H1 (cell line): ENCODE data around the gene SLC44A1. TPM values are rescaled to one million over a fixed set of nuclear protein-coding genes. Genes with fewer than 3 reads are reported as not detected.

Experiments
- CTCF ChIA-PET: fragments of 300-600 bp; sonication (Branson Sonifier 250); formaldehyde crosslinking; loops from one replicate; lab custom pipeline; 2021; ENCODE audit not compliant: partially characterized antibody; lab: Charles Lee
- POLR2A ChIA-PET: fragments of 300-600 bp; sonication (Branson Sonifier 250); formaldehyde crosslinking; loops from one replicate; lab custom pipeline; 2021; ENCODE audit warnings: inconsistent platforms; ENCODE audit not compliant: partially characterized antibody; lab: Charles Lee
- DNase-seq, 2 experiments: peaks; one replicate each; pipeline versions ENCODE4 v3.0.0 to v3.0.0-alpha.2; 2010 to 2022; ENCODE audit warnings: low spot score in 2 of 2, low read depth in 1 of 2, mixed read lengths in 1 of 2
- FAIRE-seq: peaks from 2 replicates; lab custom pipeline; 2011; peaks lifted over from hg19 to GRCh38; lab: Jason Lieb, UNC
- H2AFZ ChIP-seq: 2 replicates; pipeline ENCODE4 v1.8.1; 2012; ENCODE audit warnings: low read length, inconsistent platforms
- H2AK5ac ChIP-seq: 2 replicates; pipeline ENCODE4 v1.6.1; 2013; ENCODE audit warnings: low read depth, low read length
- H2BK120ac ChIP-seq: replicated peaks from 2 replicates; pipeline ENCODE3; 2013; ENCODE audit warnings: low read depth, low read length, inconsistent platforms
- H2BK12ac ChIP-seq: 2 replicates; pipeline ENCODE4 v1.6.1; 2013; ENCODE audit warnings: low read depth, low read length
- H2BK15ac ChIP-seq: 2 replicates; pipeline ENCODE4 v1.6.1; 2013; ENCODE audit warnings: low read length
- H2BK20ac ChIP-seq: 2 replicates; pipeline ENCODE4 v1.6.1; 2013; ENCODE audit warnings: low read length
- H2BK5ac ChIP-seq: 2 replicates; pipeline ENCODE4 v1.6.1; 2013; ENCODE audit warnings: low read depth, low read length
- H3K14ac ChIP-seq: 2 replicates; pipeline ENCODE4 v1.6.1; 2013; ENCODE audit warnings: inconsistent platforms; ENCODE audit not compliant: insufficient read length
- H3K18ac ChIP-seq: 2 replicates; pipeline ENCODE4 v1.6.1; 2013; ENCODE audit warnings: low read length; ENCODE audit errors: extremely low read depth
- H3K23ac ChIP-seq: 2 replicates; pipeline ENCODE4 v1.6.1; 2013; ENCODE audit warnings: inconsistent platforms; ENCODE audit not compliant: insufficient read length
- H3K23me2 ChIP-seq: 2 replicates; pipeline ENCODE4 v1.6.1; 2013; ENCODE audit warnings: low read depth, low read length
- H3K27ac ChIP-seq: 2 replicates; pipeline ENCODE4 v1.6.1; 2011; ENCODE audit warnings: low read depth, low read length, inconsistent platforms
- H3K27me3 ChIP-seq, 4 experiments: replicated peaks in 1 of 4; 1 replicate in 1 of 4; 2 replicates in 3 of 4; pipeline versions ENCODE4 v1.6.1 to v1.8.1; 2011 to 2013; ENCODE audit warnings: low read length in 3 of 4, mild to moderate bottlenecking in 3 of 4, inconsistent platforms in 2 of 4, mixed read lengths in 2 of 4, moderate library complexity in 1 of 4; ENCODE audit not compliant: control insufficient read depth in 3 of 4, insufficient read depth in 3 of 4; ENCODE audit errors: extremely low read depth in 1 of 4
- H3K36me3 ChIP-seq, 4 experiments: 2 replicates each; pipeline versions ENCODE4 v1.6.1 to v1.8.1; 2011 to 2013; ENCODE audit warnings: mild to moderate bottlenecking in 4 of 4, low read length in 3 of 4, moderate library complexity in 2 of 4, control low read depth in 1 of 4, inconsistent platforms in 1 of 4; ENCODE audit not compliant: insufficient read depth in 4 of 4, control insufficient read depth in 2 of 4
- H3K4ac ChIP-seq: replicated peaks from 2 replicates; pipeline ENCODE3; 2013; ENCODE audit warnings: low read length, low read depth, mixed read lengths, inconsistent platforms; ENCODE audit not compliant: insufficient read length
- H3K4me1 ChIP-seq, 4 experiments: replicated peaks in 1 of 4; 1 replicate in 1 of 4; 2 replicates in 3 of 4; pipeline versions ENCODE4 v1.6.1 to v1.8.1; 2011 to 2013; ENCODE audit warnings: low read length in 3 of 4, inconsistent platforms in 2 of 4, mixed read lengths in 1 of 4; ENCODE audit not compliant: insufficient read depth in 4 of 4, control insufficient read depth in 3 of 4
- H3K4me2 ChIP-seq, 2 experiments: 2 replicates each; pipeline versions ENCODE4 v1.6.1 to v1.8.1; 2011 to 2013; ENCODE audit warnings: low read depth in 2 of 2, low read length in 2 of 2, control low read depth in 1 of 2, inconsistent platforms in 1 of 2, mild to moderate bottlenecking in 1 of 2; ENCODE audit not compliant: insufficient read depth in 1 of 2
- H3K4me3 ChIP-seq, 4 experiments: fragments of 200-600, 300-600 bp in 1 of 4; sonication (generic), shearing (Covaris generic), sonication (Bioruptor Twin) in 1 of 4; 2 replicates each; pipeline versions ENCODE4 v1.5.1 to v1.8.1; 2011 to 2016; ENCODE audit warnings: low read length in 4 of 4, low read depth in 3 of 4, control low read depth in 2 of 4, inconsistent platforms in 2 of 4, mild to moderate bottlenecking in 2 of 4, mixed read lengths in 1 of 4, moderate library complexity in 1 of 4; ENCODE audit not compliant: insufficient read depth in 2 of 4; ENCODE audit errors: extremely low read depth in 1 of 4
- H3K56ac ChIP-seq: replicated peaks from 2 replicates; pipeline ENCODE3; 2013; ENCODE audit warnings: low read depth, mild to moderate bottlenecking, mixed read lengths, low read length, inconsistent platforms; ENCODE audit not compliant: insufficient read length
- H3K79me1 ChIP-seq: 2 replicates; pipeline ENCODE4 v1.6.1; 2013; ENCODE audit warnings: low read depth, low read length, control low read depth
- H3K79me2 ChIP-seq, 2 experiments: 2 replicates each; pipeline versions ENCODE4 v1.6.1 to v1.8.1; 2012 to 2013; ENCODE audit warnings: low read length in 2 of 2, mild to moderate bottlenecking in 2 of 2, inconsistent platforms in 1 of 2; ENCODE audit not compliant: insufficient read depth in 2 of 2, control insufficient read depth in 1 of 2
- H3K9ac ChIP-seq, 4 experiments: replicated peaks in 1 of 4; 1 replicate in 1 of 4; 2 replicates in 3 of 4; pipeline versions ENCODE4 v1.6.1 to v1.8.1; 2011 to 2013; ENCODE audit warnings: low read depth in 3 of 4, low read length in 3 of 4, control low read depth in 2 of 4, mild to moderate bottlenecking in 2 of 4, moderate library complexity in 2 of 4, inconsistent platforms in 1 of 4; ENCODE audit errors: extremely low read depth in 1 of 4
- H3K9me3 ChIP-seq, 2 experiments: 2 replicates each; pipeline versions ENCODE4 v1.6.1 to v1.8.1; 2012 to 2013; ENCODE audit warnings: mild to moderate bottlenecking in 2 of 2, moderate library complexity in 2 of 2, control low read depth in 1 of 2, inconsistent platforms in 1 of 2, low read depth in 1 of 2, low read length in 1 of 2, mixed read lengths in 1 of 2; ENCODE audit not compliant: insufficient read depth in 2 of 2
- H4K20me1 ChIP-seq, 2 experiments: replicated peaks in 1 of 2; 2 replicates each; pipeline versions ENCODE3 to v1.8.1; 2011 to 2013; ENCODE audit warnings: inconsistent platforms in 2 of 2, low read length in 2 of 2, mild to moderate bottlenecking in 1 of 2; ENCODE audit not compliant: insufficient read depth in 2 of 2, control insufficient read depth in 1 of 2
- H4K5ac ChIP-seq: 2 replicates; pipeline ENCODE4 v1.6.1; 2013; ENCODE audit warnings: low read length, low read depth, mixed read lengths, inconsistent platforms; ENCODE audit not compliant: insufficient read length
- H4K8ac ChIP-seq: 2 replicates; pipeline ENCODE4 v1.8.0; 2013; ENCODE audit warnings: mild to moderate bottlenecking, moderate library complexity, low read length, inconsistent platforms; ENCODE audit not compliant: insufficient read depth; ENCODE audit errors: extremely low read depth
- H4K91ac ChIP-seq: replicated peaks from 2 replicates; pipeline ENCODE3; 2013; ENCODE audit warnings: low read length, mixed read lengths, inconsistent platforms; ENCODE audit not compliant: insufficient read length
- CBX8 ChIP-seq: fragments of 300-800, 300-1000 bp; sonication (generic); IDR thresholded peaks from 2 replicates; pipeline ENCODE4 v1.7.1; 2016; ENCODE audit warnings: low read depth, low read length, borderline replicate concordance
- CHD1 ChIP-seq: IDR thresholded peaks from 2 replicates; pipeline ENCODE4 v1.6.1; 2012; ENCODE audit warnings: low read depth, low read length, improper control_type of control experiment
- KDM4A ChIP-seq: IDR thresholded peaks from one replicate; pipeline ENCODE4 v1.7.1; 2012; ENCODE audit warnings: low read depth, mild to moderate bottlenecking, moderate library complexity, low read length, inconsistent platforms; ENCODE audit not compliant: severe bottlenecking
- NANOG ChIP-seq: IDR thresholded peaks from 2 replicates; pipeline ENCODE4 v1.6.1; 2011; ENCODE audit warnings: low read length, low read depth, mild to moderate bottlenecking, inconsistent platforms; ENCODE audit not compliant: insufficient read depth, poor library complexity, severe bottlenecking
- RAD21 ChIP-seq, 2 experiments: IDR thresholded peaks in 1 of 2; conservative IDR thresholded peaks in 1 of 2; 2 replicates each; pipeline ENCODE4 v1.6.1; 2011; ENCODE audit warnings: low read depth in 2 of 2, low read length in 2 of 2, improper control_type of control experiment in 1 of 2, inconsistent platforms in 1 of 2, mild to moderate bottlenecking in 1 of 2, moderate library complexity in 1 of 2
- WGBS, 2 experiments: shearing (Covaris generic) in 1 of 2; methylation state at CpG; one replicate each; pipeline versions ENCODE4 v1.1.6 to v1.1.7; 2013 to 2015; ENCODE audit warnings: low lambda C conversion rate in 2 of 2, mixed read lengths in 2 of 2, inconsistent platforms in 1 of 2, low coverage in 1 of 2, missing lambda C conversion rate in 1 of 2; ENCODE audit not compliant: insufficient replicate concordance in 2 of 2, insufficient coverage in 1 of 2, insufficient read length in 1 of 2; ENCODE audit errors: extremely low coverage in 1 of 2, missing lambda C conversion rate in 1 of 2; 5-methylcytosine and 5-hydroxymethylcytosine counted together
- polyA plus RNA-seq, 7 experiments: library from polyadenylated mRNA; depleted of rRNA in 3 of 7; stranded (reverse) in 5 of 7; unstranded in 2 of 7; fragments of >200 nt in 5 of 7; fragments of 200-250 nt in 2 of 7; gene quantifications; 1 replicate in 5 of 7; 2 replicates in 1 of 7; 4 replicates in 1 of 7; pipeline versions ENCODE4 v1.2.1 to v1.2.3, GENCODE V29; 2011 to 2013; ENCODE audit warnings: missing spikeins in 2 of 7, mixed read lengths in 2 of 7
- total RNA-seq: library from RNA; stranded (reverse); fragmentation: NEBNext Ultra II Directional; extraction: Animal tissue kit (Norgen Biotek cat#: 25700); gene quantifications from 2 replicates; pipeline ENCODE4 v1.2.1, GENCODE V29; 2021

The SLC44A1 gene
- total and polyA plus RNA-seq, 2 of the 8 experiments (the other 6 are each of a cell fraction or from before 2014, with no cell fraction given): 30.5 to 71.2 TPM

DNA sequence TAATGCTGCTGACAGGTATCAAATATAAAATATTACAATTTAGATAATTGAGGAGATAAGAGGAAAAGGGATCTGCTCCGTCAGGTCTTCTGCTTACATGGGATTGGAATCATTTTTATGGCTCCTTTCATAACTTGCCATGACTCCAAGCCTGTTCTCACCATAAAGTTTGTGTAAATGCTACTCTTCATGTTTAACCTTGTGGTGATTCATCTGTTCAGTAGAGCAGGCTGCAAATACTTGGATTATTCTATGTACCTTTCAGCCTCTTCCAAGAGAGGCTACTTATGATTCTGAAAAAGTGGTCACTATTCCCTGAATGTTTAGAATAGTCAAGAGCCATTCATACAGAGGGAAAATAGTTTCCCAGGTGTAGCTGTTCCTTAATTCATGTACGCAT lies 66.9 kb downstream of the SLC44A1 start:
- no peak overlapping the region for H3K18ac ChIP-seq
- H2BK15ac ChIP-seq: no peak overlapping the region
- no peak overlapping the region for H2AFZ ChIP-seq
- no peak overlapping the region for H3K4me2 ChIP-seq
- H3K27ac ChIP-seq: no peak overlapping the region
- no peak overlapping the region for H2BK5ac ChIP-seq
- H3K23me2 ChIP-seq: no peaks in the 10 kb centered on the region
- H4K91ac ChIP-seq: no peak overlapping the region
- no peak overlapping the region for H3K14ac ChIP-seq
- FAIRE-seq (no peak), DNase-seq (no peak)
- no peak overlapping the region for H2BK20ac ChIP-seq
- peaks cover 0 to 11% of the 10 kb centered on the region in 2 experiments; a peak in 1 of 4 replicates for H3K79me2 ChIP-seq
- ChIA-PET CTCF (no interaction called here), POLR2A (no interaction called here)
- no peak overlapping the region for H3K4ac ChIP-seq
- H3K4me1 ChIP-seq: peaks cover 2 to 6% (median 3%) of the 10 kb centered on the region in 4 experiments; a peak in 3 of 7 replicates
- H3K36me3 ChIP-seq: peaks cover 0 to 20% (median 1%) of the 10 kb centered on the region in 4 experiments; a peak in 3 of 8 replicates
- H3K9ac ChIP-seq: no peak overlapping the region
- peaks cover 2% of the 10 kb centered on the region; the same call in 1 of the 2 replicates for H3K79me1 ChIP-seq
- no peak overlapping the region for H4K5ac ChIP-seq
- no peaks in the 10 kb centered on the region for H4K20me1 ChIP-seq
- no peaks in the 10 kb centered on the region for H3K27me3 ChIP-seq
- no peak overlapping the region for H2BK120ac ChIP-seq
- H3K4me3 ChIP-seq: no peak overlapping the region
- H3K23ac ChIP-seq: no peak overlapping the region
- no peak overlapping the region for H3K56ac ChIP-seq
- no peak overlapping the region for H2AK5ac ChIP-seq
- no peaks in the 10 kb centered on the region for H3K9me3 ChIP-seq
- 94% methylated on average over 2 of the region's 2 CpGs; no CpG with 5 or more reads in 1 of the 2 experiments for WGBS, 2 experiments
- H4K8ac ChIP-seq: no peak overlapping the region
- H2BK12ac ChIP-seq: no peak overlapping the region
- TF ChIP-seq NANOG (no peak), RAD21 (IDR thresholded peaks at IDR 0.05 in 1 of 2, conservative IDR thresholded peaks at IDR 0.05 in 1 of 2; ENCODE audit: low read depth in 2 of 2, low read length in 2 of 2) (no peak), CHD1 (no peak), KDM4A (no peak), CBX8 (no peak)
